ENCODE results near the gene PROSER1.

Gene PROSER1

DNA sequence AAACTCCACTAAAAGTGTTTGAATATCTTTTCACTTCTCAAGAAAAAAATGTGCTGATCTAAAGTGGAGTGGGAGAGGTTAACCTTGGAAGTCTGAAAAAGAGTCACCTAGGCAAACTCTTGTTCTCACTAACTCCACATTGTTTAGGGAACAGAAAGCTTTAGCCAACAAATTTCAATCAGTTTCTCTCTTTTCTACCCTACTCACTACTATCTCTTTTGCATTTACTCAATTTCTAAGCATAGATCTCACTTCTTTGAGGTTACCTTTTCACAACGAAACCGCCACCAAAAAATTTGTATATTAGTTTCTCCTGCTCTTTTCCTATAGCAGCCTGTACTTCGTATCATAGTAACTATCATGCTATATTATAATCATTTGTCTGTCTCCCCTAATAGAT lies 6.6 kb upstream of the PROSER1 start:
- Histone ChIP-seq H3K4me1 (ENCODE audit: insufficient read depth, low read length) (peaks cover 10% of the 10 kb centered on the region), H3K4me3 (ENCODE audit: low read length) (no peak overlapping the region), H3K27me3 (ENCODE audit: insufficient read depth, low read length) (no peaks in the 10 kb centered on the region), H3K9me3 (ENCODE audit: low read length) (no peaks in the 10 kb centered on the region), H3K36me3 (ENCODE audit: insufficient read depth, low read length) (peaks cover 37% of the 10 kb centered on the region), H2AFZ (ENCODE audit: low read depth, low read length) (no peak overlapping the region)

- Histone ChIP-seq H2AFZ (ENCODE audit: low read depth, low read length) (no peak overlapping the region), H3K4me1 (ENCODE audit: insufficient read depth, low read length) (peaks cover 26% of the 10 kb centered on the region), H3K9me3 (ENCODE audit: low read length) (no peaks in the 10 kb centered on the region), H3K4me3 (ENCODE audit: low read length) (no peak overlapping the region), H3K36me3 (ENCODE audit: insufficient read depth, low read length) (peaks cover 20% of the 10 kb centered on the region), H3K27me3 (ENCODE audit: insufficient read depth, low read length) (no peaks in the 10 kb centered on the region)
Observed at GRCh38 chr13:39040206-39040605, 2.3 kb upstream of the PROSER1 start.

DNA sequence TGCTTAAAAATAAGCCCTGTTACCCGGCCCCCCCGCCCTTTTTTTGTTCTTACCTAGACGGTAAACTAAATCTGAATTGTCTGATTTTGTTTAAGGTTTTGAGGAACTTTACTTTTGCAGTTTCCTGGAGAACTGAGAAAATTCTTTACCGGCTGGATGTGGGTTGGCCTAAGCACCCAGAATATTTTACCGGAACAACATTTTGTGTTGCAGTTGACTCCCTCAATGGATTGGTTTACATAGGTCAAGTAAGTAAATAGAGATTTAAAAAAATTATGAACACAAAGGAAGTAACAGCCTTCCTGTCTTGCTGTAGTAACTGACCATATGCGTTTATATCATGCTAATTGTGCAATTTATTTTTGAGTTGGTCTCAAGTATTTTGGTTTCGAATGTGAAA lies 1.2 kb upstream of the PROSER1 start:
- no peaks in the 10 kb centered on the region for H3K27me3 ChIP-seq (ENCODE audit: insufficient read depth, low read length)
- no peak overlapping the region for H2AFZ ChIP-seq (ENCODE audit: low read depth, low read length)
- peak overlapping the region; percentile 91 for H3K4me3 ChIP-seq (ENCODE audit: low read length)
- peaks cover 37% of the 10 kb centered on the region for H3K4me1 ChIP-seq (ENCODE audit: insufficient read depth, low read length)
- H3K9me3 ChIP-seq (ENCODE audit: low read length): no peaks in the 10 kb centered on the region
- H3K36me3 ChIP-seq (ENCODE audit: insufficient read depth, low read length): peaks cover 11% of the 10 kb centered on the region

- Histone ChIP-seq H3K4me3 (ENCODE audit: low read length) (peak overlapping the region; percentile 91), H3K4me1 (ENCODE audit: insufficient read depth, low read length) (peaks cover 40% of the 10 kb centered on the region), H3K36me3 (ENCODE audit: insufficient read depth, low read length) (peaks cover 8% of the 10 kb centered on the region), H3K27me3 (ENCODE audit: insufficient read depth, low read length) (no peaks in the 10 kb centered on the region), H2AFZ (ENCODE audit: low read depth, low read length) (peak overlapping the region; percentile 90), H3K9me3 (ENCODE audit: low read length) (no peaks in the 10 kb centered on the region)
Observed at GRCh38 chr13:39038569-39039030, 711 bp upstream of the PROSER1 start.

GRCh38 chr13:39037410-39037879 lies 444 bp downstream of the PROSER1 start:
- Histone ChIP-seq H3K27me3 (ENCODE audit: insufficient read depth, low read length) (no peaks in the 10 kb centered on the region), H3K36me3 (ENCODE audit: insufficient read depth, low read length) (peaks cover 7% of the 10 kb centered on the region), H3K4me3 (ENCODE audit: low read length) (peak overlapping the region; percentile 91), H3K9me3 (ENCODE audit: low read length) (no peaks in the 10 kb centered on the region), H2AFZ (ENCODE audit: low read depth, low read length) (peak overlapping the region; percentile 90), H3K4me1 (ENCODE audit: insufficient read depth, low read length) (peaks cover 40% of the 10 kb centered on the region)

DNA sequence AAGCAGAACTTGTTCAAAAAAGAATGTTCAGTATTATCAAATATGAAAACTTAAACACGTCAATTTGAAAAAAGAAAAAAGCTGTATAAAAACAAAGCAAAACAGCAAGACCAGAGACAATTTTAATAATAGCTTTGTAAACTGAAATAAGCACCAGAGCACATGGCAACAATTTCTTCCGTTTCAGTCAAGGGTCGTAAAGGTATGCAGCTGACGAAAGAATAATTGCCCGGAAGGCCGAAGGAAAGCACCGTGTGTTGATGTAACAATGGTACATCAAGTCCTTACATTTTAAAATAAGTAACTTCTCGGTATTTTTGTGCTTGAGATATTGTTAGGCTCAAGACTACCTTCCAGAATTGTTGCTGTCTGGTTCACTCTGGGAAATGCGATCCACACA lies 1.7 kb downstream of the PROSER1 start:
- Histone ChIP-seq H3K36me3 (ENCODE audit: insufficient read depth, low read length) (peaks cover 11% of the 10 kb centered on the region), H3K9me3 (ENCODE audit: low read length) (no peaks in the 10 kb centered on the region), H3K4me1 (ENCODE audit: insufficient read depth, low read length) (peaks cover 40% of the 10 kb centered on the region), H2AFZ (ENCODE audit: low read depth, low read length) (no peak overlapping the region), H3K4me3 (ENCODE audit: low read length) (peak overlapping the region; percentile 91), H3K27me3 (ENCODE audit: insufficient read depth, low read length) (no peaks in the 10 kb centered on the region)

DNA sequence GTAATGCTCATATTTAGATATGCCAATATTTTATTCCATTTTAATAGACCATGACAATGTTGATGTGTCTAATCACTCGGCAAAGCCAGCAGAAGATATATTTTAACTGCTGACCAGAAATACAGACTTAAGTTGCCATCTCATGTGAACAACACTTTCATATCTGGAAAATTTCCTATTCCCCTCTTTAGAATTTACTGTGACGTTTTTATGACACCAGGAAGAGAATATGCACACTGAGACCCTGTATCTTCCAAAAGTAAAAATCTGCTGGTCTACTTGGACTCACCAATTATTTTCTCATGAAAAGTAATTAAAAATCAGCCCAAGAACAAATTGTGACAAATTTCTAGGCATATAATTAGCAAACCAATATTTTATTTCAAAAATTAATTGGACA lies 2.1 kb downstream of the PROSER1 start:
- Histone ChIP-seq H3K9me3 (ENCODE audit: low read length) (no peaks in the 10 kb centered on the region), H3K4me1 (ENCODE audit: insufficient read depth, low read length) (peaks cover 40% of the 10 kb centered on the region), H2AFZ (ENCODE audit: low read depth, low read length) (no peak overlapping the region), H3K27me3 (ENCODE audit: insufficient read depth, low read length) (no peaks in the 10 kb centered on the region), H3K36me3 (ENCODE audit: insufficient read depth, low read length) (peaks cover 16% of the 10 kb centered on the region), H3K4me3 (ENCODE audit: low read length) (peak overlapping the region; percentile 91)

- peak overlapping the region; percentile 91 for H3K4me3 ChIP-seq (ENCODE audit: low read length)
- peaks cover 35% of the 10 kb centered on the region for H3K4me1 ChIP-seq (ENCODE audit: insufficient read depth, low read length)
Observed at GRCh38 chr13:39035204-39035603, 2.7 kb downstream of the PROSER1 start.

DNA sequence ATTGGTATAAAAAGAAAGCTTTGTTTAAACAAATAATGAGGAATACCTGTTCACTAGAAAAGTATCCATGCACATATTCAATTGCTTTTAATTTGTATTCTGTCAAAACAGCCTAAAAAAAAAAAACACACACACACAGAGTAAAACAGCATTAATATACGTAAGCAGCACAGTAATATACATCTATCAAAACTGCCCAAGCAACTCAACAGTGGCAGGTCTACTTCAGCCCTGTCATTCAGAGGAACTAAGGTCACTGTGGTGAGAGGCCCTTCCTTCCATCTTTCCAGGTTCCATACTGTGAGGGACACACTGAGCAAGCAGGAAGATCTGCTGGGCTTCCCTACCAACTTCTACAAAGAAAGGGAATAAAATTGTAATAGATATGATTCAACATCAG lies 3.8 kb downstream of the PROSER1 start:
- Histone ChIP-seq H3K27me3 (ENCODE audit: insufficient read depth, low read length) (no peaks in the 10 kb centered on the region), H3K9me3 (ENCODE audit: low read length) (no peaks in the 10 kb centered on the region), H3K4me3 (ENCODE audit: low read length) (peak overlapping the region; percentile 91), H2AFZ (ENCODE audit: low read depth, low read length) (no peak overlapping the region), H3K4me1 (ENCODE audit: insufficient read depth, low read length) (peaks cover 25% of the 10 kb centered on the region), H3K36me3 (ENCODE audit: insufficient read depth, low read length) (peaks cover 26% of the 10 kb centered on the region)

More at GRCh38 chr13:39035204-39035603, 2.7 kb downstream of the PROSER1 start:
- H3K9me3 ChIP-seq (ENCODE audit: low read length): no peaks in the 10 kb centered on the region
- H2AFZ ChIP-seq (ENCODE audit: low read depth, low read length): no peak overlapping the region
- peaks cover 21% of the 10 kb centered on the region for H3K36me3 ChIP-seq (ENCODE audit: insufficient read depth, low read length)
- no peaks in the 10 kb centered on the region for H3K27me3 ChIP-seq (ENCODE audit: insufficient read depth, low read length)

- Histone ChIP-seq H3K36me3 (ENCODE audit: insufficient read depth, low read length) (peaks cover 44% of the 10 kb centered on the region), H3K4me3 (ENCODE audit: low read length) (no peak overlapping the region), H3K9me3 (ENCODE audit: low read length) (no peaks in the 10 kb centered on the region), H3K4me1 (ENCODE audit: insufficient read depth, low read length) (peaks cover 24% of the 10 kb centered on the region), H2AFZ (ENCODE audit: low read depth, low read length) (no peak overlapping the region), H3K27me3 (ENCODE audit: insufficient read depth, low read length) (no peaks in the 10 kb centered on the region)
Observed at GRCh38 chr13:39032150-39032549, 5.7 kb downstream of the PROSER1 start.

GRCh38 chr13:39025433-39025839 lies 12.5 kb downstream of the PROSER1 start:
- H3K36me3 ChIP-seq (ENCODE audit: insufficient read depth, low read length): peaks cover 88% of the 10 kb centered on the region
- H3K4me1 ChIP-seq (ENCODE audit: insufficient read depth, low read length): no peaks in the 10 kb centered on the region
- H3K4me3 ChIP-seq (ENCODE audit: low read length): no peak overlapping the region
- no peaks in the 10 kb centered on the region for H3K27me3 ChIP-seq (ENCODE audit: insufficient read depth, low read length)
- no peaks in the 10 kb centered on the region for H3K9me3 ChIP-seq (ENCODE audit: low read length)
- no peak overlapping the region for H2AFZ ChIP-seq (ENCODE audit: low read depth, low read length)

- H3K4me1 ChIP-seq (ENCODE audit: insufficient read depth, low read length): no peaks in the 10 kb centered on the region
- no peak overlapping the region for H2AFZ ChIP-seq (ENCODE audit: low read depth, low read length)
- peaks cover 84% of the 10 kb centered on the region for H3K36me3 ChIP-seq (ENCODE audit: insufficient read depth, low read length)
- no peak overlapping the region for H3K4me3 ChIP-seq (ENCODE audit: low read length)
- H3K9me3 ChIP-seq (ENCODE audit: low read length): no peaks in the 10 kb centered on the region
- H3K27me3 ChIP-seq (ENCODE audit: insufficient read depth, low read length): no peaks in the 10 kb centered on the region
Observed at GRCh38 chr13:39023761-39024160, 14.1 kb downstream of the PROSER1 start.

DNA sequence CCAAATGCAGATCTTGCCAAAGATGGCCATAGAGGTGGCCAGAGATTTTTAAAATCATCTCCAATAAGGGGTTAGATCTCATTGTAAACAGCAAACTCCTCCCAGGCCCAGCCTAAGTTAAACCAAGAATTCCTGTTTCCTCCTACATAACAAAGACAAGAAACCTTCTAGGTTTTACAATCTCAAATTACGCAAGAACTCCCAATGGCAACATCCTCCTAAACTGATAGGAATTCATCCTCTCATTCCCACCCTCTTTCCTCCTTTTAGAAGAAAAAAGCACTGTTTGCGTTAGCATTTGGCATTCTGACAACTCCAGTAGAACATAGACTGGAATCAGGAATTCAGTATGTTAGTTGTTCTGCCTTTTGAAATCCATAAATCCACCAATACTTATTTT lies 14.6 kb downstream of the PROSER1 start:
- Histone ChIP-seq H3K36me3 (ENCODE audit: insufficient read depth, low read length) (peaks cover 79% of the 10 kb centered on the region), H2AFZ (ENCODE audit: low read depth, low read length) (no peak overlapping the region), H3K4me3 (ENCODE audit: low read length) (no peak overlapping the region), H3K9me3 (ENCODE audit: low read length) (no peaks in the 10 kb centered on the region), H3K4me1 (ENCODE audit: insufficient read depth, low read length) (no peaks in the 10 kb centered on the region), H3K27me3 (ENCODE audit: insufficient read depth, low read length) (no peaks in the 10 kb centered on the region)

- no peak overlapping the region for H3K4me3 ChIP-seq (ENCODE audit: low read length)
- H3K4me1 ChIP-seq (ENCODE audit: insufficient read depth, low read length): no peaks in the 10 kb centered on the region
- H3K9me3 ChIP-seq (ENCODE audit: low read length): no peaks in the 10 kb centered on the region
- H2AFZ ChIP-seq (ENCODE audit: low read depth, low read length): no peak overlapping the region
- H3K27me3 ChIP-seq (ENCODE audit: insufficient read depth, low read length): no peaks in the 10 kb centered on the region
- H3K36me3 ChIP-seq (ENCODE audit: insufficient read depth, low read length): peaks cover 66% of the 10 kb centered on the region
Observed at GRCh38 chr13:39020853-39021462, 16.9 kb downstream of the PROSER1 start.

All from neuron (in vitro differentiated cells).